Prostate gland (tissue), 2 donors: ENCODE measurements around the gene SLC2A4. TPM values are rescaled to one million over a fixed set of nuclear protein-coding genes. Genes with fewer than 3 reads are reported as not detected.
"Not testable (repeated sequence)": the region's sequence is repeated elsewhere in the genome, so short reads cannot be mapped to it uniquely, and the experiment has no call there.

ENCODE experiments used
- DNase-seq: peaks from one replicate; pipeline ENCODE4 v3.0.0-alpha.2; 2019; ENCODE audit warnings: low spot score
- H3K27ac ChIP-seq, 2 donors: fragments of 200-600 bp; sonication (generic); 2 replicates each; pipeline ENCODE4 v1.5.1; 2017 to 2019
- H3K27me3 ChIP-seq: fragments of 200-600 bp; sonication (generic); replicated peaks from 2 replicates; pipeline ENCODE4 v1.5.1; 2019; ENCODE audit not compliant: insufficient read depth
- H3K36me3 ChIP-seq, 2 donors: fragments of 200-600 bp; sonication (generic); 1 replicate in 1 of 2; 2 replicates in 1 of 2; pipeline versions ENCODE4 v1.5.1 to v1.8.1; 2017 to 2019
- H3K4me1 ChIP-seq: fragments of 200-600 bp; sonication (generic); replicated peaks from 2 replicates; pipeline ENCODE4 v1.5.1; 2019
- H3K4me3 ChIP-seq, 2 donors: fragments of 200-600 bp; sonication (generic); 2 replicates each; pipeline ENCODE4 v1.5.1; 2017 to 2019
- H3K9me3 ChIP-seq: fragments of 200-600 bp; sonication (generic); 2 replicates; pipeline ENCODE4 v1.5.1; 2017
- CTCF ChIP-seq, 4 experiments: fragments of 200-600 bp in 2 of 4; fragments of 450-650 bp in 2 of 4; sonication (generic) in 2 of 4; IDR thresholded peaks; 1 replicate in 3 of 4; 2 replicates in 1 of 4; pipeline ENCODE4 v1.5.1; 2016 to 2019; ENCODE audit warnings: antibody characterized with exemption in 4 of 4, mild to moderate bottlenecking in 2 of 4, moderate library complexity in 2 of 4
- POLR2A ChIP-seq: fragments of 450-650 bp; IDR thresholded peaks from one replicate; pipeline ENCODE4 v1.6.1; 2016; ENCODE audit warnings: antibody characterized with exemption, mild to moderate bottlenecking
- POLR2AphosphoS5 ChIP-seq: sonication (generic); formaldehyde crosslinking; IDR thresholded peaks from one replicate; pipeline ENCODE4 v1.6.1; 2017; ENCODE audit warnings: antibody characterized with exemption
- WGBS: methylation state at CpG from one replicate; pipeline ENCODE4 v1.1.5; 2018; 5-methylcytosine and 5-hydroxymethylcytosine counted together
- intact Hi-C: fragments of 100-400 bp; cut with DNase I; formaldehyde crosslinking; loops from one replicate; pipeline ENCODE4 v1.14.2; 2022
- total RNA-seq, 2 donors: library from RNA; depleted of rRNA; stranded (reverse); fragments of >200 nt; gene quantifications; one replicate each; pipeline ENCODE4 v1.1.0, GENCODE V29; 2016

Gene SLC2A4
- total RNA-seq, 2 donors from 2014 or later: 13.8 to 27.4 TPM

- no peak for TF ChIP-seq POLR2A
- no peaks in the 10 kb centered on the region for H3K27me3 ChIP-seq
- 58% methylated on average over 10 of the region's 13 CpGs for WGBS
- peaks cover 6% of the 10 kb centered on the region for H3K4me1 ChIP-seq
- intact Hi-C loops: no loop called here
- H3K27ac ChIP-seq: peak overlapping the region; percentile 82 to 84
- no peaks in the 10 kb centered on the region for H3K36me3 ChIP-seq
- H3K9me3 ChIP-seq: no peaks in the 10 kb centered on the region
- DNase-seq: no peak
- peak overlapping the region; percentile 72 to 87 for H3K4me3 ChIP-seq
Measured at GRCh38 chr17:7330638-7331015, 49.1 kb downstream of the SLC2A4 start.

GRCh38 chr17:7332111-7332510 lies 50.6 kb downstream of the SLC2A4 start:
- intact Hi-C loops: no loop called here
- H3K36me3 ChIP-seq: no peaks in the 10 kb centered on the region
- TF ChIP-seq POLR2A (no peak), POLR2AphosphoS5 (no peak), CTCF (IDR thresholded peaks at IDR 0.05) (no peak)
- H3K4me3 ChIP-seq: no peak overlapping the region
- no peak for DNase-seq
- H3K4me1 ChIP-seq: peaks cover 6% of the 10 kb centered on the region
- no peak overlapping the region for H3K27ac ChIP-seq
- 51% methylated on average over 7 of the region's 7 CpGs for WGBS
- H3K27me3 ChIP-seq: no peaks in the 10 kb centered on the region
- no peaks in the 10 kb centered on the region for H3K9me3 ChIP-seq

- not testable (repeated sequence) for DNase-seq, H3K27ac ChIP-seq
Measured at GRCh38 chr17:7332600-7333069, 51.1 kb downstream of the SLC2A4 start.

GRCh38 chr17:7334938-7335538 lies 53.5 kb downstream of the SLC2A4 start:
- no peak overlapping the region for H3K27ac ChIP-seq
- no peak overlapping the region for H3K4me3 ChIP-seq
- 82% methylated on average over 3 of the region's 3 CpGs for WGBS
- no peaks in the 10 kb centered on the region for H3K9me3 ChIP-seq
- H3K36me3 ChIP-seq: no peaks in the 10 kb centered on the region
- TF ChIP-seq POLR2A: no peak
- TF ChIP-seq CTCF (IDR thresholded peaks at IDR 0.05): no peak
- no peak for TF ChIP-seq POLR2AphosphoS5
- no peaks in the 10 kb centered on the region for H3K27me3 ChIP-seq
- intact Hi-C loops: no loop called here
- H3K4me1 ChIP-seq: peaks cover 6% of the 10 kb centered on the region
- DNase-seq: no peak

More at GRCh38 chr17:7332600-7333069, 51.1 kb downstream of the SLC2A4 start:
- H3K9me3 ChIP-seq, H3K4me3 ChIP-seq, intact Hi-C loops, H3K4me1 ChIP-seq, H3K36me3 ChIP-seq, H3K27me3 ChIP-seq: not testable (repeated sequence)
- WGBS: 42% methylated on average over 14 of the region's 14 CpGs

GRCh38 chr17:7335765-7336164 lies 54.2 kb downstream of the SLC2A4 start:
- intact Hi-C loops, H3K4me3 ChIP-seq, H3K27ac ChIP-seq, H3K9me3 ChIP-seq, H3K4me1 ChIP-seq, DNase-seq, H3K36me3 ChIP-seq, H3K27me3 ChIP-seq: not testable (repeated sequence)
- 86% methylated on average over 13 of the region's 13 CpGs for WGBS

- Histone ChIP-seq H3K9me3 (no peaks in the 10 kb centered on the region), H3K36me3 (no peaks in the 10 kb centered on the region), H3K27me3 (no peaks in the 10 kb centered on the region), H3K4me3 (no peak within 1 kb of the TSS), H3K27ac (no peak within 1 kb of the TSS), H3K4me1 (no peaks in the 10 kb centered on the region)
- no peak for DNase-seq
- TF ChIP-seq POLR2AphosphoS5 (no peak), POLR2A (no peak), CTCF (IDR thresholded peaks at IDR 0.05) (no peak)
- 40% methylated on average over 17 of the region's 17 CpGs for WGBS
- intact Hi-C loops: no loop called here
Measured at GRCh38 chr17:7336240-7337175, 55.0 kb downstream of the SLC2A4 start, which contains the start of gene ACAP1. TSS of gene ACAP1 (plus strand) at chr17:7336529. CDS start at chr17:7336735, 206 bp downstream.

- H3K4me3 ChIP-seq, intact Hi-C loops, DNase-seq, H3K36me3 ChIP-seq, H3K9me3 ChIP-seq, H3K27ac ChIP-seq, H3K4me1 ChIP-seq, H3K27me3 ChIP-seq: not testable (repeated sequence)
- 72% methylated on average over 7 of the region's 7 CpGs for WGBS
Measured at GRCh38 chr17:7337600-7337999, 56.1 kb downstream of the SLC2A4 start.
